NOMO-1 treated with DMSO at 0.1 percent for 48 hours (cell line): Measurements from ENCODE around the gene ZSWIM2.
"Not testable (repeated sequence)": the region's sequence is repeated elsewhere in the genome, so short reads cannot be mapped to it uniquely, and the experiment has no call there.

ENCODE experiments used
- DNase-seq: peaks from one replicate; lab custom pipeline; 2025; ENCODE audit not compliant: unreplicated experiment; lab: John Stamatoyannopoulos, UW

Gene ZSWIM2, protein sequence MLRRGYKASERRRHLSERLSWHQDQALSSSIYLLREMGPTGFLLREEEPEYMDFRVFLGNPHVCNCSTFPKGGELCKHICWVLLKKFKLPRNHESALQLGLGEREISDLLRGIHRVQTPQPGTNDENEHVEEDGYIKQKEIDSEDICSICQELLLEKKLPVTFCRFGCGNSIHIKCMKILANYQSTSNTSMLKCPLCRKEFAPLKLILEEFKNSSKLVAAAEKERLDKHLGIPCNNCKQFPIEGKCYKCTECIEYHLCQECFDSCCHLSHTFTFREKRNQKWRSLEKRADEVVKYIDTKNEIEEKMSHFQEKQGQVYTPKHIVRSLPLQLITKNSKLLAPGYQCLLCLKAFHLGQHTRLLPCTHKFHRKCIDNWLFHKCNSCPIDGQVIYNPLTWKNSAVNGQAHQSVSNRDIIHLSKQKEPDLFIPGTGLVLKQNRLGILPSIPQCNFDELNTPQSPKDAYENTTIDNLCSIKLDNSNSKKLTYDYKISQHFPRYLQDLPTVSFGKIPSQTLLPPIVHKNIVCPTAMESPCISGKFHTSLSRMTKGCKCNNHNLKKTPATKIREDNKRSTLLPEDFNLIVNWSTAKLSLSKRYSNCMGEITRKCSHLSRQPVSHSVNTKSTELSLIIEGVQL

DNA sequence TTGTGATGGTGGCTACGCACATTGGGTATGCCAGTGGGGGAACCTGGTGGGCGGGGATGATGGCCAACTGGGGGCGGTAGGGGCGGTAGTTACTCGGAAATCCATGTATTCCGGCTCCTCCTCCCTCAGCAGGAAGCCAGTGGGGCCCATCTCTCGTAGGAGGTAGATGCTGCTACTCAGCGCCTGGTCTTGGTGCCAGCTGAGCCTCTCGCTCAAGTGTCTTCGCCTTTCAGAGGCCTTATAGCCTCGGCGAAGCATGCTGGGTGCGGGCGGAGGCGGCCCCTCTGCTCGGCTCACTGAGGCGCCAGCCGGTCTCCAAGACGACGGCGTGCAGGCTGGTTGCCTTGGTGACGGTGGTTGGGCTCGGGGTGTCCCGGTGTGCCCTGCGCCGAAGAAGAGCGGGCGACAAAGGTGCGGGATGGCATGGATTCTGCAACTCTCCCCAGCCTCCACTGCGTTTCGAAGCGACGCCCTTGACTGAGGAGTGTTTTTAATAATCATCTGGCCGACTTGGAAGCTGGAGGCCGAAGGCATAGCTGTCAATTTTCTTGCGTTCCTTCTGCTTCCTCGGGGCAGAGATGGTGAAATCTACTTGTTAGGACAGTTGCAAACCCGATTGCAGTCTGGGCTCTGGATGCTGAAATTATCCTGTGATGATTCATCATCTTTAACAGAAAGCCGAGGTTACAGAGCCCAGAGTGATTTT, at the start of gene ZSWIM2:
TSS of gene ZSWIM2 (minus strand) at position 298 of the 706 bp plus-strand sequence. CDS start at position 258, 40 bp downstream.
- peak; percentile 68 for DNase-seq

DNA sequence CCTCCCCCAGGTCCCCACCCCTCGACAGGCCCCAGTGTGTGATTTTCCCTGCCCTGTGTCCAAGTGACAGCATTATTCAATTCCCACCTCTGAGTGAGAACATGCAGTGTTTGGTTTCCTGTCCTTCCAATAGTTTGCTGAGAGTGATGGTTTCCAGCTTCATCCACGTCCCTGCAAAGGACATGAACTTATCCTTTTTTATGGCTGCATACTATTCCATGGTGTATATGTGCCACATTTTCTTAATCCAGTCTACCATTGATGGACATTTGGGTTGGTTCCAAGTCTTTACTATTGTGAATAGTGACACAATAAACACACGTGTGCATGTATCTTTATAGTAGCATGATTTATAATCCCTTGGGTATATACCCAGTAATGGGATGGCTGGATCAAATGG, 47.2 kb upstream of the ZSWIM2 start:
- DNase-seq, result not testable (repeated sequence)

DNA sequence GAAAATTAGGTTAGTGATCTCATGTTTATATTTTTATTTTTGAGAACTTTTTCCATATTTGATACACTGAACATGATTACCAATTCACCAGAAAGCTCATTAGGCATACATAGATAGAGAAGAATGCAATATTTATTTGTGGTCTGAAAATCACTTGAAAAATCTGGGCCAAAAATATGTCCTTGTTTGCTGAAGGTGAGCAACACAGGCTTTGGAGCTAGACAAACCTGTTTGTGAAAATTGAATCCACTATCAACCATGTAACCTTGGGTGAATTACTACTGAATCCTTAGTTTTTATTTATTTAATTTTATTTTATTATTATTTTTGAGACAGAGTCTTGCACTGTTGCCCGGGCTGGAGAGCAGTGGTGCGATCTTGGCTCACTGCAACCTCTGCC, 46.5 kb upstream of the ZSWIM2 start:
- DNase-seq, result no peak

DNA sequence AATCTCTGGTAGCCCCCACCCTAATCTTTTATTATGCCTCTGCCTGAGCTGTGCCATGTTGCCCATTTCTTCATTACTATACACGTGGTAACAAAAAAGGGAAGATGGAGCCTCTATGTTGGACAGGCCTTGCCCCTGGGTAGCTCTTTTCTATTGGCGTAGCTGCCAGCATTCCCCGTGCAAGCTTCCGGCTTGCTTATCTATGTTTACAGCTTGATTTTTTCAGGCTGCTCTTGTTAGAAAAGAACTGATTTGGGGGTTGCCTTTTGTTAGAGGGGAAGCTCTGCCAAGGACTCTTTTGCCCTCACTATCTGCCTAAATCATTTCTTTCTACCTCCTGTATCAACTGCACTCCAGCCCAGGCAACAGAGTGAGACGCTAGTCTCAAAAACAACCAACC, 45.5 kb upstream of the ZSWIM2 start:
- DNase-seq, result no peak

DNA sequence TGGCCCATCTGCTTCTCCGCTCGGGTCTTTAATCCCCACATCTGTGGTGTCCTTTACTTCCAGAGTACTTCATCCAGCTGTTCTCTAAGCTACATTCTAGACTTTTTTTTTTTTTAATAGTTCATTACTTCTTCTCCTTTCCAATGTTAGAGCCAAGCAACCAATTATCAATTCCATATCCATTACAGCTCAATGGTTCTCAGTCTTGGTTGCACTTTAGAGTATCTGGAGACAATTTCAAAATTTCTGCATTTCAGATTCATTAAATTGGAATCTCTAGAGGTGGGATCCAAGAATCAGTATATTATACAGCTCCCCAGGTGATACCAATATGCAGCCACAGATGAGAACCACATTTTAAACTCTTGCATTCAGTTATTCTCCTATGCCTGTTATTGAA, 43.9 kb upstream of the ZSWIM2 start:
- DNase-seq, result no peak

DNA sequence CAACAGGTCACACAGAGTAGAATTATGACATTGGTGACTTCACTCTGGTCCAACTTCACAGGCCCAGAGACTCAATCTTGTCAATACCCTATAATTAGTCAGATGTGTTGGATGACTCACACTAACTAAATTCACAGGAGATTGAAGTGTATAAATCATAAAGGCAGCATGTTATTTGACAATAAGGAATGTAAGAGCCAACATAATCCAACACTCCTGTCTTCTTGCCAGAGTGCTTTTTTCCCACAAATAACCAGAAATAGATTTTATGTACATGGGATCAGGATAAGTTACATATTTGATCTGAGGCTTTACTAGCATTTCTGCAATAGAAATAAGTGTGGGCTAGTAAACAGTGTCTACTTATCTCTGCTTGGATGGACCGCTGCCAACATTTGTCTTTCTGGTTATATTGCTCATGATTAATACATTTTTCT, 42.2 kb upstream of the ZSWIM2 start:
- no peak for DNase-seq

DNA sequence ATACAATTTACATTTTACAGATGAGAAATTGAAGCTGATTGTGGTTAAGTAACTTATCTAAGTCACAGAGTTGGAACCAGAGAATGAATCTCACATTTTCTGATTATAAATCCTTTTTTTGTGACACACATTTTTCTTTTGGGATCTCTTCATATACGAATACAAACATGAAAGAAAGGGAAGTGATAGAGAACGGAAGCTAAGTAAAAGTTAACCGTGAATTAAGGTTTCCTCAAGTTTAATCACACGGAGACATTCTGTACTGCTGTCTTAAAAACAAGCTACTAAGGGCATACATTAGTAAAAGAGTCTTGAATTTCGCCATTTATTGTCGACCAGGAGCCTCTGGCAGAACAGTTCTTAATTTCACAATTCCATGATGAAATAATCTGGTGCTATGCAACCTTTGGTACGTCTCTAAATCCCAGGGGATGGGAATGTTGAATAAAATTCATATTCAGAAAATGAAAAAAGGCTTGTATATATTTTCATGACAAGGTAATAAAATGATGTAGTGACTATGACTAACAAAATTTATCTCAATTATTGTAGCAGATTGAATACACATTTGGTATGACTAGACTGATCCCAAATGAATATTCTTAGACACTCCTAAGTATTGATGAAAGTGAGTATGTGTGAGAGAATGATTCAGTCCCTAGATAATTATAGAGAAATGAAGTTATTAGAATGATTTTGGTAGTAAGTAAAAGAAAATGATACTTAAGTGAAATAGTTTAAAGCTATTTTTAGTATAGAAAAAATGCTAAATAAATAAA, 40.3 kb upstream of the ZSWIM2 start:
- no peak for DNase-seq

DNA sequence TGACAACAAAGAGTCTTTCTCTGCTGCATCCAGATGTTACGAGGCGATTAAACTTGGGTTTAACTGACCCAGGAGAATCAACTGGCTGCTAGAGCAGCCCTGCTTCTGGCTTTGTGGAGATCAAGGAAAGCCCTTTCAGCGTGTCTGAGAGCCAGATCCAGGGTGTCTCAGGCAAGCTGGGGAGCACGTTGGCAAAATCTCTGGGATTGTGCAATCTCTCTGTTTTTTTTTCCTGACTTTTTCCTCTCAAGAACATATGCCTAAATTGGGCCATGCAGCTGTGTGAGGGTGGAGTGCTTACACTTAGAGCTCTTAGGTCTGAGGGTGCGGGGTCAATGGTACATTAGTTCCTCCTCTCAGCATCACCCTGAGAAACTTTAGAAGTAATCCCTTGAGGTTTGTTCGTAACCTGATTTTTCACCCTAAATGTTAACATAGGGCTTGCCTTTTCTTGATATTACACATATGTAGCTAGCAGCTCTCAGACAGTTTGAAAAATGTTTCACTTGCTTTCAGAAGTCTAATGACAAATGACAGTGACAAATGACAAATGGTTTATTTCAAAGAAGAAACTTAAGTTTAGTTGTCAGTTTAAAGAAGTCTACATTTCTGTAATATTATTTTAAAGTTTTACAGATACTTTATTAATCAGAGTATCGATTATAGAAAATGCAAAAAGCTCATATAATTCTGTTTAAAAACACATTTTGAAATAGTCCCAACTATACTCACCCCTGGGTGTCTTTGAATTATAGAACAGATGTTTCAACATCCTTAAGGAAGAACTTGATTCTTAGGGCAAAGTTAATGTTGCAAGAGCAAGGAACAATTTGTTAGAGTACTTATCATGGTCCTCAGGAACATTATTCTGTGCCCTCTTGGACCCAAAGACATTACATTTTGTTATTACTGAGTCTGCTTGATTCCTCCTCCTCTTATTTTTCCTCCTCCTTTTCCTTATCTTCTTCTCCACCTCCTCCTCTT, 38.4 kb upstream of the ZSWIM2 start:
- DNase-seq, result no peak

DNA sequence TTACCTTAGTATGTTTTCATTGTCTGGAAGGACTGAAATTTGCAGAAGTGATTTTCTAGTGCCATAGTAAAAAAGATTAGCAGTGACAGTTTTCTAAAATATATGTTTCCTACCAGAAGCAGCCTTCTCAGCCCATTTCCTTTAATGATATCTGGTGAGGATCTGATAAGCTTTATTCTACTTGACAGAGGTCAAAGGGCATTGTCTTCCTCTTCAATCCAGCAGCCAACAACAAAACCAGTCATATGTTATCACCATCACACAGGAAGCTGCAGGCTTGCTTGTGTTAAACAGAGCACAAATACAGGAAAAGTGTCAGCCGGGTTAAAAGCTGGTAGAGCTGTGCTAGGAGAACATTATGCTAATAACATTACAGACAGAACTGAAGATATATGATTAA, 35.6 kb upstream of the ZSWIM2 start:
- DNase-seq, result no peak

DNA sequence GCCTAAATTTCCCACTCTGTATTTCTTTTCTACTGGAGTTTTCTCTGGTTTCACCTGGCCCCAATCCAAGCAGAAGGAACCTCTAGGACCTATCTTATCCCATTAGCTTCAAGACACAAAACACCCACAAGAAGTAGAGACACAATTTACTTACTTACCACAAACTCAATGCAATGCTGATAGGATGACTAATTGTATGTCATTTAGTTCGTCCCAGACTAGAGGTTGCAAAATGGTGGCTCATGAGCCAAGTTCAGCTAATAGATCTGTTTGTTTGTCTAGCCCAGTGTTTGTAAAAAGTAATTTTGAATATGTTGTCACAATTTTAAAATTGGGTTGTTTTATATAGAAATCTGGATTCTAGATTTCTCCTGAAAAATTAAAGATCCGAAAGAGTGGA, 34.7 kb upstream of the ZSWIM2 start:
- DNase-seq, result no peak

DNA sequence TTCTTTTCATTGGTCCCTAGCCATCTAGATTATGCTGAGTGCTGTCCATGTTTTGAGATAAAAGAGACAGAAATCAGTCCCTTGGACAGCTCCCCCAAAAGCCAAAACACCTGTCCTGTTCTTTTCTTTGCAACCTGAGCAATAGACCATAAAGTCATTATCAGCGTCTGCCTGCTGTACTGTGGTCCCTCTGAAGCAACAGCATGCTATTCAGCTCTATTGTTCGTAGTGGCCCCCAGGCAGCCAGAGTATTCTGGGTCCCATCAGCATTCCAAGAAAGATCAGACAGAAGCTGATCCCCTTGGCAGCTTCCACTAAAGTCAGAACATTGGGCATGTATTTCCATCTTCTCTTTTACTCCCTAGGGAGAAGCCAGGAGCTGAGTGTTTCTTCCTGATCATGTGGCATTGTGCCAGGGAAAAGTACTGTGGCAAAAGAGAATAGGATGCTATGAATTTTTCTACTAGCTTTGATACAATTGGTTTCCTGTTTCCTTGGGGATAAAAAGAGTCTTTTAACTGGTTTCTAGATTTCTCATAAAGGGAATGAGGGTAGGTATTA, 33.6 kb upstream of the ZSWIM2 start:
- DNase-seq, result no peak

DNA sequence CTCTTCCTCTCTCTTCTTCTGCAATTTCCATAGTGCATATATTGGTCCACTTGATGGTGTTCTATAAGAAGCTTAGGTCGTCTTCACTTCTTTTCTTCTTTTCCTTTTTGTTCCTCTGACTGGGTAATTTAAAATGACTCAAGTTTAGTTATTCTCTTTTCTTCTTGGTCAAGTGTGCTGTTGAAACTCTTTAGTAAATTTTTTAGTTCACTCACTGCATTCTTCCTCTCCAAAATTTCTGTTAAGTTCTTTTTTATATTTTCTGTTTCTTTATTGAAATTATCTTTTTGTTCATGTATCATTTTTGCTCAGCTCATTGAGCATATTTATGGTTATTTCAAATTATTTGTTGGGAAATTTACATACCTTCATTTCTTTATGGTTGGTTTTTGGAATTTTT, 32.7 kb upstream of the ZSWIM2 start:
- DNase-seq, result no peak

DNA sequence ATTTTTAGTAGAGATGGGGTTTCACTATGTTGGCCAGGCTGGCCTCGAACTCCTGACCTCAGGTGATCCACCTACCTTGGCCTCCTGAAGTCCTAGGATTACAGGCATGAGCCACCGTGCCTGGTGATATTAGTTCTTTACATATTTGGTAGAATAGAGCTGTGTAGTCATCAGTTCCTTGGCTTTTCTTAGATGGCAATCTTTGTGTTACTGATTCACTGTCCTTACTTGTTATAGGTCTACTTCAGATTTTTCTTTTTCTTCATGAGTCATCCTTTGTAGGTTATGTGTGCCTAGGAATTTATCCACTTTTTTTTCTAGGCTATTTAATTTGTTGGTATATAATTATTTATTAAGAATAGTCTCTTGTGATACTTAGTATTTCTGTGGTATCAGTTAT, 30.3 kb upstream of the ZSWIM2 start:
- DNase-seq, result no peak

DNA sequence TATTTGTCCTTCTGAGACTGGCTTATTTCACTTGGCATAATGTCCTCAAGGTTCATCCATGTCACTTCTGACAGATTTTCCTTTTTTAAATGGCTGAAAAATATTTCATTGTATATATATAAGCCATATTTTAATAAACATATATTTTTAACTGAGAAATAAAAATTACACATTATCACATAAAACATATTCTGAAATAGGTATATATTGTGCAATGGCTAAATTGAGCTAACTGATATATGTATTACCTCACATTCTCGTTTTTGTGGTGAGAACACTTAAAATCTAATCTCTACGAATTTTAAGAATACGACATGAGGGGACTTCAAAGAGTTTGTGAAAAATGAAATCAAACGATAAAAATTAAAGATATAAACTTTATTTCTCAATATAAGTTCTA, 25.7 kb upstream of the ZSWIM2 start:
- no peak for DNase-seq

DNA sequence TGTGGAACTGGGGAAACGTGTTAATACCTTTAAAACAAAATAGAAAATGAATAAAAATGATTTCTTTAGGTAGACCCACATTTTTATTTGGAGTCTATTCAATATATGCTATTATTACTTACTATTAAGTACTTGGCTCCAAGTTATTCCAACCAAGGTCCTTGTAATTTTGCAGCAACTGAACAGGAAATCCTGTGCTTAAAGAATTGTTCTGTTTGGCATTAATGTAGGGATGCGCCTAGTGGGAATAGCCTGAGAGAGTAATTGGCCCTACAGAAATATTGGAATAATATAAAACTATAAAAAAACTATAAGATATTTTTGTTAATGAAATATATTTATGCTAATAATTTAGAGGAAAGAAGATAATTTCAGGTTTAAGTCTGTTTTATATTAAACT, 22.9 kb upstream of the ZSWIM2 start:
- no peak for DNase-seq

DNA sequence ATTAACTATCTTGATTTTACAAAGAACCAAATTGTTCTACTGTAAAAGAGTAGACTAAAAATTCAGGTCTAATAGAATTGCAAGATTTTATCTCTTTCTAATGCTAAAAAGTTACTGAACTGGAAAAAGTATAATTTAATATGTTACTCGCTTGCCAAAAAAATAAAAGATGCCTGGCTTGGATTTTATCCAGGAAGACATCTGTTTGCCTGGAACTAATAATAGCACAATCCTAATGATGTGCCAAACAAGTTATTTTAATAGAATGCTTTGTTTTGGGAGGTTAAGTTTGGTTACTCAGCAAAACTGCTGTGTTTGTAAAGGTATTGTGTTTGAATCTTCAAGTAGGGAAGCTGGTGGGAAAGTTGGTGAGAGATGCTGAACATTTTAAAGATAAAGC, 19.4 kb upstream of the ZSWIM2 start:
- no peak for DNase-seq

DNA sequence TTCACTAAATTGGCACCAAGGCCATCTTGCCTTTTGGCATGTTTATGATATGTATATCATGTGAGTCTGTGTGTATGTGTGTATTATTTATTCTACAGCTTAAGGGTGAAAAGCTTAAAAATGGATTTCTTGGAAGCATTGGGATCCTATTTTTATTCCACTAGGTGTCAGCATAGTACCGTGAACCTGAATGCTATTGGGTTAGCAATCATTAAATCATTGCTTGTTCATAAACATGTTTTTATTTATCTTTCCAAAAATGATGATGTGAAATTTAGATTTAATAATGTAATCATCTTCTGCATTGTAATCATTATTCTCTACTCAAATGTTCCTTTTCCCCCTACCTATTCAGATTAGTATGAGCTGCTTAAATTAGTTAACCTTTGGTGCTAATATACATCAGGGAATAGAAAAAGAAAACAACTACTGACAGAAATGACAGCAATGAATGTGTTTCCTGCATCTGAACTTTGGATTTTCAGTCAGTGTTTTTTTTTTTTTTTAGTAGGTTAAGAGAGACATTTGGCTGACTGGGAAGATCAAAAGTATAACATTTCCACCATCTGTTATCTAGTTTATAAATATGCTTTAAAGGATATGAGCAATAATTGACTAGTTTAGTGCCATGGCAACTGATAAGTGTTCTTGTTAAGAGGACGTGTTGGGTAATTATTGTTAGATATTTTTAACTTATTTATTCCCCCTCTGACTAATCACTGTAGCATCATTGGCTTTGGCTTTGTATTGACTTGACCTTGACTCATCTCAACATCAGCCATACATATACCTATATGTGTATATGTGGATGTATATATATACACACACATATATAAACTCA, 14.1 kb upstream of the ZSWIM2 start:
- DNase-seq, result no peak

DNA sequence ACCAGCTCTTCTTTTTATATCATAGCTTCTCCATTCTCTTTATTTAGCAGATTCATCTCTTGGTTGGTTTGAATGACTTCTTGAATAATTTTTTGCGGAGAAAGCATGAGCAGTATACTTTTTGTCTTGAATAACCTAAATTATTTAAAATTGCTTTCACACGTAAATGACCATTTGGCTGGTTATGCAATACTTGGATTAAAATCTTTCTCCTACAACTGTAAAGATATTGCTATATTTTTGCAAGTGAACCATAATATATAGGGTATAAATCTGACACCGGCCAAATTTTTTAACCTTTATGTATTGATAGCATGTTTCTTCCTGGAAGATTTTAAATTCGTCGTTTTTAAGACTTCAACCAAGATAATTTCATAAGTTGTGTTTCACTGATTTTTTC, 6.2 kb upstream of the ZSWIM2 start:
- no peak for DNase-seq

DNA sequence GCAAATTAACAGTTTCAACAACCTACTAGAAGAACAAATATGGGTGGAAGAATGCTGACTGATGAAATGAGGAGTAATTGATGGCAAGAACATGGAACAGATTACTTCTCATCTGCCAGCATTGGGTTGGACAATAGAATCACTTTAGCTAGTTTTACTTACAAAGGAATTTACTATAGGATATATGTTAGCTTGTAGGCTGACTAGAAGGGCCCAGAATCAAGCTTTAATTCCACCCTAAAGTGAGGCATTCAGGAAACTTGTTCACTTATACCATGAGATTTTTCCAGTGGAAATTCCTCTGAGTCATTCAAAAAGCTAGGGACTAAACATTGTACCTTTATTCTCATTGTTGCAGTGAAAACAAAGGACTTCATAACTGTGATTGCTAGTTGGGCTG, 5.0 kb upstream of the ZSWIM2 start:
- DNase-seq, result no peak
